Endothelial cell of umbilical vein (primary cell): ENCODE measurements around the gene AUTS2. TPM values are rescaled to one million over a fixed set of nuclear protein-coding genes. Genes with fewer than 3 reads are reported as not detected.

ENCODE experiments used
- BruUV-seq: library from RNA; stranded (reverse); fragments of 400-500 nt; replicated peaks from 2 replicates; lab custom pipeline; 2021; lab: Mats Ljungman, UMichigan
- CTCF ChIA-PET: fragments of 300-600, 350-600 bp; sonication (Branson Sonifier 250); formaldehyde crosslinking; loops from one replicate; lab custom pipeline; 2021; ENCODE audit warnings: antibody characterized with exemption, inconsistent platforms; lab: Charles Lee
- POLR2A ChIA-PET: fragments of 300-600, 350-600 bp; sonication (Branson Sonifier 250); formaldehyde crosslinking; loops from one replicate; lab custom pipeline; 2021; ENCODE audit warnings: antibody characterized with exemption, inconsistent platforms; lab: Charles Lee
- DNase-seq: peaks from one replicate; pipeline ENCODE4 v3.0.0-alpha.2; 2011; ENCODE audit warnings: low read depth, low spot score
- FAIRE-seq: peaks from 2 replicates; lab custom pipeline; 2011; peaks lifted over from hg19 to GRCh38; lab: Jason Lieb, UNC
- H2AFZ ChIP-seq: 2 replicates; pipeline ENCODE4 v1.6.0; 2012; ENCODE audit warnings: low read depth, low read length, control low read depth, inconsistent platforms
- H3K27ac ChIP-seq: 2 replicates; pipeline ENCODE4 v1.5.1; 2011; ENCODE audit warnings: low read depth, mild to moderate bottlenecking, control low read depth, low read length, moderate library complexity; ENCODE audit not compliant: insufficient read depth
- H3K27me3 ChIP-seq, 2 experiments: 2 replicates each; pipeline versions ENCODE4 v1.6.0 to v1.6.1; 2011; ENCODE audit warnings: low read length in 2 of 2, mixed read lengths in 1 of 2; ENCODE audit not compliant: control insufficient read depth in 2 of 2, insufficient read depth in 2 of 2
- H3K36me3 ChIP-seq, 2 experiments: 2 replicates in 1 of 2; 3 replicates in 1 of 2; pipeline ENCODE4 v1.5.1; 2011; ENCODE audit warnings: low read length in 2 of 2, mild to moderate bottlenecking in 1 of 2, moderate library complexity in 1 of 2; ENCODE audit not compliant: control insufficient read depth in 2 of 2, insufficient read depth in 2 of 2; ENCODE audit errors: extremely low read depth in 1 of 2
- H3K4me1 ChIP-seq: 3 replicates; pipeline ENCODE4 v1.5.1; 2011; ENCODE audit warnings: mild to moderate bottlenecking, low read length; ENCODE audit not compliant: control insufficient read depth, insufficient read depth; ENCODE audit errors: extremely low read depth
- H3K4me2 ChIP-seq: 2 replicates; pipeline ENCODE4 v1.6.1; 2011; ENCODE audit warnings: low read length, control low read depth, mixed read lengths; ENCODE audit not compliant: insufficient read depth
- H3K4me3 ChIP-seq, 3 experiments: fragments of 200-600 bp in 1 of 3; sonication (generic), shearing (Covaris generic) in 1 of 3; replicated peaks in 1 of 3; 2 replicates each; pipeline ENCODE4 v1.5.1; 2011 to 2016; ENCODE audit warnings: control low read depth in 3 of 3, low read length in 3 of 3, mild to moderate bottlenecking in 2 of 3, inconsistent platforms in 1 of 3, low read depth in 1 of 3, moderate library complexity in 1 of 3; ENCODE audit not compliant: insufficient read depth in 1 of 3
- H3K79me2 ChIP-seq: 2 replicates; pipeline ENCODE4 v1.6.0; 2012; ENCODE audit warnings: low read length, inconsistent platforms; ENCODE audit not compliant: control insufficient read depth, insufficient read depth
- H3K9ac ChIP-seq: replicated peaks from 2 replicates; pipeline ENCODE3; 2011; ENCODE audit warnings: low read length, control low read depth; ENCODE audit not compliant: insufficient read depth; ENCODE audit errors: extremely low read depth
- H3K9me1 ChIP-seq: replicated peaks from 3 replicates; pipeline ENCODE4 v1.6.0; 2011; ENCODE audit warnings: mild to moderate bottlenecking, low read length; ENCODE audit not compliant: control insufficient read depth, insufficient read depth; ENCODE audit errors: extremely low read depth
- H3K9me3 ChIP-seq: replicated peaks from 2 replicates; pipeline ENCODE4 v1.5.1; 2012; ENCODE audit warnings: low read length, inconsistent platforms; ENCODE audit not compliant: control insufficient read depth, insufficient read depth
- H4K20me1 ChIP-seq: replicated peaks from 2 replicates; pipeline ENCODE3; 2011; ENCODE audit warnings: mild to moderate bottlenecking, low read length; ENCODE audit not compliant: control insufficient read depth, insufficient read depth; ENCODE audit errors: extremely low read depth
- EZH2 ChIP-seq: IDR thresholded peaks from 2 replicates; pipeline ENCODE4 v1.6.1; 2012; ENCODE audit warnings: borderline replicate concordance, low read depth, mild to moderate bottlenecking, moderate library complexity, low read length, inconsistent platforms; ENCODE audit not compliant: severe bottlenecking
- FOS ChIP-seq: IDR thresholded peaks from 2 replicates; pipeline ENCODE4 v1.6.1; 2011; ENCODE audit warnings: mild to moderate bottlenecking, low read length, moderate library complexity, borderline replicate concordance; ENCODE audit not compliant: insufficient read depth
- GATA2 ChIP-seq: IDR thresholded peaks from 2 replicates; pipeline ENCODE4 v1.7.0; 2011; ENCODE audit warnings: low read depth, mild to moderate bottlenecking, moderate library complexity, mixed read lengths, low read length; ENCODE audit not compliant: insufficient read length, insufficient read depth
- JUN ChIP-seq: IDR thresholded peaks from 2 replicates; pipeline ENCODE4 v1.6.1; 2011; ENCODE audit warnings: borderline replicate concordance, low read depth; ENCODE audit not compliant: insufficient read length, insufficient read depth
- MYC ChIP-seq: IDR thresholded peaks from one replicate; pipeline ENCODE4 v1.6.1; 2011; ENCODE audit warnings: mild to moderate bottlenecking, low read depth, low read length
- POLR2A ChIP-seq: IDR thresholded peaks from 2 replicates; pipeline ENCODE4 v1.6.1; 2012; ENCODE audit warnings: low read depth, mild to moderate bottlenecking, control low read depth, low read length
- POLR2AphosphoS5 ChIP-seq: IDR thresholded peaks from 2 replicates; pipeline ENCODE4 v1.6.1; 2012; ENCODE audit warnings: low read depth, mild to moderate bottlenecking, control low read depth, low read length, moderate library complexity; ENCODE audit not compliant: insufficient read depth
- dilution Hi-C: fragments of 300-500 bp; cut with MboI; formaldehyde crosslinking; loops from one replicate; pipeline ENCODE4 v1.15.0; 2019; ENCODE audit warnings: low sequenced_read_pairs; ENCODE audit not compliant: extremely low pct_ligation_motif_present
- intact Hi-C: fragments of 100-400 bp; cut with micrococcal nuclease; formaldehyde crosslinking; loops from one replicate; pipeline ENCODE4 v1.10.0; 2022
- polyA plus RNA-seq, 4 experiments: library from polyadenylated mRNA; depleted of rRNA in 3 of 4; stranded (reverse) in 3 of 4; unstranded in 1 of 4; fragments of >200 nt; gene quantifications; 2 replicates each; pipeline versions ENCODE4 v1.2.1 to v1.2.3, GENCODE V29; 2011 to 2012; ENCODE audit warnings: missing spikeins in 1 of 4
- total RNA-seq: library from RNA; stranded (reverse); gene quantifications from 2 replicates; pipeline ENCODE4 v1.2.3, GENCODE V29; 2021
- TF ChIP-seq, protein P1 (sequence below), 2 donors: IDR thresholded peaks; 1 replicate in 1 of 2; 2 replicates in 1 of 2; pipeline ENCODE4 v1.5.1; 2011; ENCODE audit warnings: low read length in 2 of 2, mild to moderate bottlenecking in 2 of 2, moderate library complexity in 2 of 2, control low read depth in 1 of 2, inconsistent platforms in 1 of 2, low read depth in 1 of 2; ENCODE audit not compliant: insufficient read depth in 1 of 2; ENCODE audit errors: extremely low read depth in 1 of 2
- TF ChIP-seq, protein P2 (sequence below): IDR thresholded peaks from 2 replicates; pipeline ENCODE4 v1.6.1; 2011; ENCODE audit not compliant: insufficient read depth, insufficient read length

AUTS2 gene
- total and polyA plus RNA-seq, 2 donors (not counting 3 experiments of a cell fraction or from before 2014, with no cell fraction given), result 0.59 to 8.0 TPM

- POLR2A ChIA-PET, result no interaction called here
- Histone ChIP-seq H4K20me1 (no peaks in the 10 kb centered on the region), H3K27ac (no peak overlapping the region), H3K9ac (no peak overlapping the region), H3K4me1 (no peaks in the 10 kb centered on the region), H2AFZ (no peak overlapping the region), H3K79me2 (no peaks in the 10 kb centered on the region), H3K9me1 (no peaks in the 10 kb centered on the region), H3K27me3 (no peaks in the 10 kb centered on the region), H3K4me3 (no peak overlapping the region), H3K9me3 (no peaks in the 10 kb centered on the region), H3K36me3 (no peaks in the 10 kb centered on the region), H3K4me2 (no peak overlapping the region)
- DNase-seq, result no peak
- dilution Hi-C loops (no loop called here), intact Hi-C loops (no loop called here)
- TF ChIP-seq EZH2, result no peak
- TF ChIP-seq POLR2A, result no peak
- no peak for TF ChIP-seq MYC
- TF ChIP-seq, protein P1, sequence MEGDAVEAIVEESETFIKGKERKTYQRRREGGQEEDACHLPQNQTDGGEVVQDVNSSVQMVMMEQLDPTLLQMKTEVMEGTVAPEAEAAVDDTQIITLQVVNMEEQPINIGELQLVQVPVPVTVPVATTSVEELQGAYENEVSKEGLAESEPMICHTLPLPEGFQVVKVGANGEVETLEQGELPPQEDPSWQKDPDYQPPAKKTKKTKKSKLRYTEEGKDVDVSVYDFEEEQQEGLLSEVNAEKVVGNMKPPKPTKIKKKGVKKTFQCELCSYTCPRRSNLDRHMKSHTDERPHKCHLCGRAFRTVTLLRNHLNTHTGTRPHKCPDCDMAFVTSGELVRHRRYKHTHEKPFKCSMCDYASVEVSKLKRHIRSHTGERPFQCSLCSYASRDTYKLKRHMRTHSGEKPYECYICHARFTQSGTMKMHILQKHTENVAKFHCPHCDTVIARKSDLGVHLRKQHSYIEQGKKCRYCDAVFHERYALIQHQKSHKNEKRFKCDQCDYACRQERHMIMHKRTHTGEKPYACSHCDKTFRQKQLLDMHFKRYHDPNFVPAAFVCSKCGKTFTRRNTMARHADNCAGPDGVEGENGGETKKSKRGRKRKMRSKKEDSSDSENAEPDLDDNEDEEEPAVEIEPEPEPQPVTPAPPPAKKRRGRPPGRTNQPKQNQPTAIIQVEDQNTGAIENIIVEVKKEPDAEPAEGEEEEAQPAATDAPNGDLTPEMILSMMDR (IDR thresholded peaks at IDR 0.05; ENCODE audit: extremely low read depth in 1 of 2, insufficient read depth in 1 of 2, low read depth in 1 of 2, low read length in 2 of 2), result no peak
- TF ChIP-seq GATA2, result no peak
- no peak for TF ChIP-seq FOS
- no peak for TF ChIP-seq JUN
- TF ChIP-seq, protein P2, sequence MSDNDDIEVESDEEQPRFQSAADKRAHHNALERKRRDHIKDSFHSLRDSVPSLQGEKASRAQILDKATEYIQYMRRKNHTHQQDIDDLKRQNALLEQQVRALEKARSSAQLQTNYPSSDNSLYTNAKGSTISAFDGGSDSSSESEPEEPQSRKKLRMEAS, result no peak
- no peak for TF ChIP-seq POLR2AphosphoS5
- no TSS peak for BruUV-seq
- no peak for FAIRE-seq
- CTCF ChIA-PET, result no interaction called here
These were observed 522.6 kb downstream of the AUTS2 start for GRCh38 chr7:70120851-70121250.
